WTC11 (cell line): ENCODE results near the gene ZBTB16. TPM values are rescaled to one million over a fixed set of nuclear protein-coding genes. Genes with fewer than 3 reads are reported as not detected.

Experiments
- ATAC-seq: fragments of 200-7000 bp; cut with Tn5 transposase; 2 replicates; pipeline ENCODE4 v1.10.0; 2021; ENCODE audit warnings: mild to moderate bottlenecking, moderate library complexity
- CTCF ChIA-PET: fragments of 300-600 bp; sonication (Branson Sonifier 250); formaldehyde crosslinking; loops from one replicate; lab custom pipeline; 2021; ENCODE audit warnings: antibody characterized with exemption; lab: Charles Lee
- POLR2A ChIA-PET: fragments of 350-600 bp; sonication (Branson Sonifier 250); formaldehyde crosslinking; loops from one replicate; lab custom pipeline; 2021; ENCODE audit warnings: antibody characterized with exemption; lab: Charles Lee
- DNase-seq: peaks from one replicate; pipeline ENCODE4 v3.0.0; 2021; ENCODE audit warnings: low spot score
- H3K27ac Mint-ChIP-seq: 2 replicates; pipeline ENCODE4 v1.8.0; 2021; ENCODE audit warnings: mixed read lengths
- H3K27me3 Mint-ChIP-seq: 2 replicates; pipeline ENCODE4 v1.8.0; 2021; ENCODE audit warnings: low read depth, mild to moderate bottlenecking, moderate library complexity, mixed read lengths
- H3K36me3 Mint-ChIP-seq: 2 replicates; pipeline ENCODE4 v1.8.0; 2021; ENCODE audit warnings: mixed read lengths
- H3K4me1 Mint-ChIP-seq: 2 replicates; pipeline ENCODE4 v1.8.0; 2022; ENCODE audit warnings: mixed read lengths
- H3K4me3 Mint-ChIP-seq: 2 replicates; pipeline ENCODE4 v1.8.0; 2021; ENCODE audit warnings: mild to moderate bottlenecking, moderate library complexity, mixed read lengths
- H3K9me3 Mint-ChIP-seq: 2 replicates; pipeline ENCODE4 v1.8.0; 2021; ENCODE audit warnings: mixed read lengths
- AFF4 ChIP-seq: sonication (generic); formaldehyde crosslinking; IDR thresholded peaks from 2 replicates; pipeline ENCODE4 v1.8.1; 2023; ENCODE audit warnings: mild to moderate bottlenecking, missing genetic modification reagents, borderline replicate concordance
- ATF2 ChIP-seq: sonication (generic); formaldehyde crosslinking; IDR thresholded peaks from 2 replicates; pipeline ENCODE4 v1.8.1; 2022; ENCODE audit warnings: low read depth, missing genetic modification reagents, borderline replicate concordance
- FOXJ3 ChIP-seq: sonication (generic); formaldehyde crosslinking; IDR thresholded peaks from 2 replicates; pipeline ENCODE4 v1.9.0; 2021; ENCODE audit warnings: missing genetic modification reagents, mild to moderate bottlenecking, borderline replicate concordance
- IRF2 ChIP-seq: sonication (generic); formaldehyde crosslinking; IDR thresholded peaks from 2 replicates; pipeline ENCODE4 v1.8.0; 2022; ENCODE audit warnings: low read depth, missing genetic modification reagents, borderline replicate concordance
- NFE2L1 ChIP-seq: sonication (generic); formaldehyde crosslinking; IDR thresholded peaks from 2 replicates; pipeline ENCODE4 v1.8.1; 2023; ENCODE audit warnings: missing genetic modification reagents
- NFYB ChIP-seq: sonication (generic); formaldehyde crosslinking; conservative IDR thresholded peaks from 2 replicates; pipeline ENCODE4 v1.8.0; 2022; ENCODE audit warnings: low read depth, missing genetic modification reagents
- OVOL2 ChIP-seq: fragments of 250-450 bp; sonication (Bioruptor Pico); IDR thresholded peaks from 2 replicates; pipeline ENCODE4 v1.9.0; 2021; ENCODE audit warnings: mild to moderate bottlenecking, borderline replicate concordance
- PRRX2 ChIP-seq: fragments of 250-450 bp; sonication (Bioruptor Pico); IDR thresholded peaks from 2 replicates; pipeline ENCODE4 v1.8.0; 2021; ENCODE audit warnings: mild to moderate bottlenecking
- RELA ChIP-seq: sonication (generic); formaldehyde crosslinking; IDR thresholded peaks from 2 replicates; pipeline ENCODE4 v1.8.1; 2022; ENCODE audit warnings: missing genetic modification reagents, mild to moderate bottlenecking, borderline replicate concordance
- SOX15 ChIP-seq: fragments of 250-450 bp; sonication (Bioruptor Pico); IDR thresholded peaks from 2 replicates; pipeline ENCODE4 v1.9.0; 2021; ENCODE audit warnings: mild to moderate bottlenecking
- TCF7 ChIP-seq: sonication (generic); formaldehyde crosslinking; IDR thresholded peaks from 2 replicates; pipeline ENCODE4 v1.8.0; 2022; ENCODE audit warnings: mild to moderate bottlenecking, low read depth, missing genetic modification reagents, moderate library complexity
- TP53 ChIP-seq: sonication (generic); formaldehyde crosslinking; IDR thresholded peaks from 2 replicates; pipeline ENCODE4 v1.8.1; 2023; ENCODE audit warnings: mild to moderate bottlenecking, missing genetic modification reagents
- ZBTB21 ChIP-seq: sonication (generic); formaldehyde crosslinking; IDR thresholded peaks from 2 replicates; pipeline ENCODE4 v1.8.1; 2023; ENCODE audit warnings: mild to moderate bottlenecking, missing genetic modification reagents, borderline replicate concordance
- ZNF232 ChIP-seq: sonication (generic); formaldehyde crosslinking; IDR thresholded peaks from 2 replicates; pipeline ENCODE4 v1.8.0; 2022; ENCODE audit warnings: mild to moderate bottlenecking, missing genetic modification reagents
- total RNA-seq: library from RNA; stranded (reverse); gene quantifications from 3 replicates; pipeline ENCODE4 v1.2.3, GENCODE V29; 2021
- TF ChIP-seq, protein P1 (sequence below): fragments of 250-450 bp; sonication (Bioruptor Pico); IDR thresholded peaks from 2 replicates; pipeline ENCODE4 v1.9.0; 2021; ENCODE audit warnings: mild to moderate bottlenecking
- TF ChIP-seq, protein P2 (sequence below): sonication (generic); formaldehyde crosslinking; IDR thresholded peaks from 2 replicates; pipeline ENCODE4 v1.8.0; 2022; ENCODE audit warnings: mild to moderate bottlenecking, missing genetic modification reagents

Gene ZBTB16
- total RNA-seq, 1 experiment from 2014 or later = 0.57 TPM

DNA sequence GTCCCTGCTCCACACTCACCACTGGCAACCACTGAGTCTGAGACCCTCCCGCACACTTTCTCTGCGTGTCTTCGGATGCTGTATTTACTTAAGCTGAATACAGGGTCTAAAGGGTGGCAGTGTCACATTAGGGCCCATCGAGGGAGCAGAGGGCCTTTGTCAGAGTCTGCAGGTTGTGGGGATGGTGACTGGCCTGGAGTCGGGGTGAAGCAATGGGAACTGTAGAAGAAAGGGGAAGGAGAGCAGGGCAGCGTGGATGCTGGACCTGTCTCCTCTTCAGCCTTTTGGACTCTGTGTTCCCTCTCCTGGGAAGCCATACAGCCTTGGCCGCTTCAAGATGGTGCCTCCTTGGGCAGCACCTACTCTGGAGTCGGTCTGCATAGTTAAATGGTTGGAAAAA, 61.1 kb downstream of the ZBTB16 start:
- H3K36me3 Mint-ChIP-seq = no peaks in the 10 kb centered on the region
- CTCF ChIA-PET = no interaction called here
- H3K4me3 Mint-ChIP-seq = no peak overlapping the region
- no peaks in the 10 kb centered on the region; the same call in 1 of the 2 replicates for H3K27me3 Mint-ChIP-seq
- no peaks in the 10 kb centered on the region for H3K4me1 Mint-ChIP-seq
- TF ChIP-seq TP53 (CRISPR knock-in tag) (no peak), RELA (CRISPR knock-in tag) (no peak), FOXJ3 (CRISPR knock-in tag) (no peak), NFE2L1 (CRISPR knock-in tag) (no peak), ATF2 (CRISPR knock-in tag) (no peak), SOX15 (CRISPR knock-in tag) (no peak), ZNF232 (no peak), PRRX2 (CRISPR knock-in tag) (no peak), AFF4 (CRISPR knock-in tag) (no peak)
- TF ChIP-seq, protein P1, sequence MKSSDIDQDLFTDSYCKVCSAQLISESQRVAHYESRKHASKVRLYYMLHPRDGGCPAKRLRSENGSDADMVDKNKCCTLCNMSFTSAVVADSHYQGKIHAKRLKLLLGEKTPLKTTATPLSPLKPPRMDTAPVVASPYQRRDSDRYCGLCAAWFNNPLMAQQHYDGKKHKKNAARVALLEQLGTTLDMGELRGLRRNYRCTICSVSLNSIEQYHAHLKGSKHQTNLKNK = no peak
- H3K27ac Mint-ChIP-seq = no peak overlapping the region
- H3K9me3 Mint-ChIP-seq = no peaks in the 10 kb centered on the region
- ATAC-seq = no peak
- POLR2A ChIA-PET = no interaction called here
- no peak for DNase-seq

DNA sequence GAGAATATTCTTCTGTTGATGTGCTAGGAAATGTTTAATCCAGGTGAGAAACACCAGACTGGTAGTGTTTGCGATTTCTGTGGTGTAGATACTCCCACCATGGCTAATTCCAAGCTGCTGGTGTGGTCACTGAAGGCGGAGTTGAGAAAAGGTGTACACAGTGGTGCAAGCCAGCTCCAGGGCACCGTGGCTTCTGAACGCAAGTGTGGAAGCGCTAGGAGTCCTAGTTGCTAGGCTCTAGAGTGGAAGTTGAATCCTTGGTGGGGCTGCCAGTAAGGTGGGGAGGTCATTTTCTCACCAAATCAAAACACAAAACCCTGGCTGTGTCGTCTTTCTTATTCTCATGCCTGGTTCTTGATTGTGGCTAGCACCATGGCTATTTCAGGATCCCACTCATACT, 61.6 kb downstream of the ZBTB16 start:
- no peak for ATAC-seq
- ChIA-PET CTCF (no interaction called here), POLR2A (no interaction called here)
- H3K9me3 Mint-ChIP-seq = peaks cover 1% of the 10 kb centered on the region; the same call in 1 of the 2 replicates
- no peaks in the 10 kb centered on the region for H3K36me3 Mint-ChIP-seq
- TF ChIP-seq TCF7 (CRISPR knock-in tag) = no peak
- TF ChIP-seq IRF2 (CRISPR knock-in tag) = no peak
- TF ChIP-seq NFYB (CRISPR knock-in tag) = no peak
- TF ChIP-seq, protein P2, sequence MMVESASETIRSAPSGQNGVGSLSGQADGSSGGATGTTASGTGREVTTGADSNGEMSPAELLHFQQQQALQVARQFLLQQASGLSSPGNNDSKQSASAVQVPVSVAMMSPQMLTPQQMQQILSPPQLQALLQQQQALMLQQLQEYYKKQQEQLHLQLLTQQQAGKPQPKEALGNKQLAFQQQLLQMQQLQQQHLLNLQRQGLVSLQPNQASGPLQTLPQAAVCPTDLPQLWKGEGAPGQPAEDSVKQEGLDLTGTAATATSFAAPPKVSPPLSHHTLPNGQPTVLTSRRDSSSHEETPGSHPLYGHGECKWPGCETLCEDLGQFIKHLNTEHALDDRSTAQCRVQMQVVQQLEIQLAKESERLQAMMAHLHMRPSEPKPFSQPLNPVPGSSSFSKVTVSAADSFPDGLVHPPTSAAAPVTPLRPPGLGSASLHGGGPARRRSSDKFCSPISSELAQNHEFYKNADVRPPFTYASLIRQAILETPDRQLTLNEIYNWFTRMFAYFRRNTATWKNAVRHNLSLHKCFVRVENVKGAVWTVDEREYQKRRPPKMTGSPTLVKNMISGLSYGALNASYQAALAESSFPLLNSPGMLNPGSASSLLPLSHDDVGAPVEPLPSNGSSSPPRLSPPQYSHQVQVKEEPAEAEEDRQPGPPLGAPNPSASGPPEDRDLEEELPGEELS (CRISPR knock-in tag) = no peak
- no peak for TF ChIP-seq ZNF232
- no peak for TF ChIP-seq NFE2L1 (CRISPR knock-in tag)
- TF ChIP-seq OVOL2 = no peak
- no peak for TF ChIP-seq ZBTB21 (CRISPR knock-in tag)
- TF ChIP-seq, all 79 proteins: peak for 0
- Mint-ChIP-seq H3K27me3 (no peaks in the 10 kb centered on the region; the same call in 1 of the 2 replicates), H3K4me1 (no peaks in the 10 kb centered on the region), H3K27ac (no peak overlapping the region), H3K4me3 (no peak overlapping the region)
- no peak for DNase-seq
